MM.1S (cell line): ENCODE measurements around the gene BHLHA15.

Experiments
- EZH2 ChIP-seq: fragments of 300-600 bp; sonication (generic); optimal IDR thresholded peaks from 2 replicates; pipeline ENCODE3; 2017; ENCODE audit warnings: low read depth, mild to moderate bottlenecking, antibody characterized with exemption, low read length, mixed read lengths
- TF ChIP-seq, protein P1 (sequence below): fragments of 300-600 bp; sonication (generic); IDR thresholded peaks from 2 replicates; pipeline ENCODE4 v1.5.1; 2016; ENCODE audit warnings: antibody characterized with exemption, low read length, mixed read lengths

DNA sequence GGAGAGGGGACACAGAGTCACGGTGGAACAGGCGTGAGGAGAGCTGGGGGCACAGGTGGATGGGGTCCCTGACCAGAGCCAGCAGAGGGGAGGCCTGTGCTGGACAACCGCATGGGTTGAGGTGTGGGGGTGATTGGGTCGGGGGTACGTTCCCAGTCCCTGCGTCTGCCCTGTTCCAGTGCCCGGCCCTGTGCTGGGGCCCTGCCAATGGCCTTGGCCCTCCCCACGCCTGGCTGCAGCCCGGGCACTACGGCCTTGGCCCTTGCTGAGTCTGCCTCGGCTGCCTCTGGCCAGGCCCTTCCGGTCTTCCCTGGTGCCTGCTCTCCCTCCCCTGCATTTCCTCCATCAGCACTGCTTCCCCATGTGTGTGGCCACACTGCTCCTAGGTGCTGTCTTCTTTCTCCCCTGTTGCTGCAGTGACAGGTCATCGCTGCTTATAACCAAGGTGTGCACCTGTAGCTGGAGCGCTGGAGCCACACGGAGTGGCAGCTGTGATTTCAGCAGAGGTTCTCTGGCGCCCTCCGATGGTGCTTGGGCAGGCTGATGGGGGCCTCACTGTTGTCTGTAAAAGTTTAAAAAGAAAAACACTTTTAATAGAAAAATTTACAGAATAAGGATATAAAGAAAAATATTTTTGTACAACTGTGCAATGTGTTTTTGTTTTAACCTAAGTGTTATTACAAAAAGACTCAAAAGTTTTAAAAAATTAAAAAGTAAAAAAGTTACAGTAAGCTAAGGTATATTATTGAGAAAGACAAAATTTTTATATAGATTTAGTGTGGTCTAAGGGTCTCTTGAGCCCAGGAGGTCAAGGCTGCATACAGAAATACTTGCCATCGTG lies 45.2 kb upstream of the BHLHA15 start:
- TF ChIP-seq, protein P1, sequence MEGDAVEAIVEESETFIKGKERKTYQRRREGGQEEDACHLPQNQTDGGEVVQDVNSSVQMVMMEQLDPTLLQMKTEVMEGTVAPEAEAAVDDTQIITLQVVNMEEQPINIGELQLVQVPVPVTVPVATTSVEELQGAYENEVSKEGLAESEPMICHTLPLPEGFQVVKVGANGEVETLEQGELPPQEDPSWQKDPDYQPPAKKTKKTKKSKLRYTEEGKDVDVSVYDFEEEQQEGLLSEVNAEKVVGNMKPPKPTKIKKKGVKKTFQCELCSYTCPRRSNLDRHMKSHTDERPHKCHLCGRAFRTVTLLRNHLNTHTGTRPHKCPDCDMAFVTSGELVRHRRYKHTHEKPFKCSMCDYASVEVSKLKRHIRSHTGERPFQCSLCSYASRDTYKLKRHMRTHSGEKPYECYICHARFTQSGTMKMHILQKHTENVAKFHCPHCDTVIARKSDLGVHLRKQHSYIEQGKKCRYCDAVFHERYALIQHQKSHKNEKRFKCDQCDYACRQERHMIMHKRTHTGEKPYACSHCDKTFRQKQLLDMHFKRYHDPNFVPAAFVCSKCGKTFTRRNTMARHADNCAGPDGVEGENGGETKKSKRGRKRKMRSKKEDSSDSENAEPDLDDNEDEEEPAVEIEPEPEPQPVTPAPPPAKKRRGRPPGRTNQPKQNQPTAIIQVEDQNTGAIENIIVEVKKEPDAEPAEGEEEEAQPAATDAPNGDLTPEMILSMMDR, result peak; percentile 50
- no peak for TF ChIP-seq EZH2
